Measurements from ENCODE around the gene AXDND1. TPM values are rescaled to one million over a fixed set of nuclear protein-coding genes. Genes with fewer than 3 reads are reported as not detected.

The AXDND1 gene
- total RNA-seq, 1 experiment from 2014 or later, result 0.48 TPM

DNA sequence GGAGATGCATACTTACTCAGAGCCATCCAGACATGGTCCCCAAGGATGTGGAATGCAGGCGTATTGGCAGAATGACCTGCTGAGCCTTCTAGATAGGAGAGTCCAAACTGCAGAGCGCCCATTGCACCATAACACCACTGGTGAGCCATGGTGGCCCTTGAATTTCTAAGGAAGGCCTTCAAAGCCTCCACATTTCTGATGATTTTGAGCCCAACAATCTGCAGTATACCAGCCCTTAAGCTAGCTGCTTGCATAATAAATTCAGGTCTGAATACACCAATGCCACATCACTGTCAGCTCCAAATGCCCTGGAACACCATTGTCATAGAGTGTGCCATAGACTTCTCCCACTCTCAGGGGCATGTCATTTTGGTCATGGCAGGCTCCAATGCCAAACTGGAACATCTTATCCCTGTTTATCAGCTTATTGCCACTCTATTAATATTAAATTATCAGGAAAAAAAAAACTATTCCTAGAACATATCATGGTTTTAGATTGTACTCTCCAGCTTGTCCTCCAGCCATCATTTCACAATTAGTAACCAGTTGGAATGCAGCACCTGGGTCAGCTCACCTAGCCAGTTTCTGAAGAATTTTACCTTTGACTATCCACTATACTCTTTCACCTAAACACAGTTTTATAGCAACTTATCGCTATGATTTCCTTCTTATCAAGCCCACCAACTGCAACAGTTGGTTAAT lies 183.0 kb downstream of the AXDND1 start:
- no peaks in the 10 kb centered on the region for H3K23me2 ChIP-seq (ENCODE audit: insufficient read length, low read depth, low read length, poor library complexity, severe bottlenecking)
- no peak overlapping the region for H2BK12ac ChIP-seq (ENCODE audit: insufficient read length, low read depth, low read length)
- H3K4me3 Mint-ChIP-seq, result no peak overlapping the region
- no peak overlapping the region for H3K4me2 ChIP-seq (ENCODE audit: insufficient read depth, insufficient read length, low read length)
- no peak overlapping the region for H3K23ac ChIP-seq (ENCODE audit: insufficient read length, low read depth, low read length)
- H3K14ac ChIP-seq (ENCODE audit: insufficient read depth, low read length), result no peak overlapping the region
- H3K27ac Mint-ChIP-seq, result no peak overlapping the region
- no peak overlapping the region for H3K9ac ChIP-seq (ENCODE audit: extremely low read depth, insufficient read length, low read length)
- H3K79me1 ChIP-seq (ENCODE audit: insufficient read depth, low read depth, low read length, poor library complexity, severe bottlenecking), result no peaks in the 10 kb centered on the region
- no peak overlapping the region for H3K18ac ChIP-seq (ENCODE audit: insufficient read length, low read depth, low read length)
- H2AFZ ChIP-seq (ENCODE audit: low read length), result no peak overlapping the region
- H3K9me3 Mint-ChIP-seq, result no peaks in the 10 kb centered on the region; a peak in 1 of 5 replicates
- no peaks in the 10 kb centered on the region for H3K4me1 ChIP-seq (ENCODE audit: insufficient read depth, low read length)
- no peak overlapping the region for H3K27ac ChIP-seq (ENCODE audit: insufficient read length, low read depth, low read length)
- no peak overlapping the region for H2BK20ac ChIP-seq (ENCODE audit: low read depth, low read length, poor library complexity, severe bottlenecking)
- H3K36me3 Mint-ChIP-seq (ENCODE audit: insufficient read depth in 1 of 3, low read depth in 3 of 3), result no peaks in the 10 kb centered on the region
- H3K4ac ChIP-seq (ENCODE audit: low read depth, low read length), result no peak overlapping the region
- H3K79me2 ChIP-seq (ENCODE audit: insufficient read depth, low read length), result no peaks in the 10 kb centered on the region
- H3K9me3 ChIP-seq (ENCODE audit: control insufficient read depth, low read depth, low read length), result no peaks in the 10 kb centered on the region
- no CpG with 5 or more reads among the region's 3 CpGs for WGBS (ENCODE audit: extremely low coverage, insufficient read length, low lambda C conversion rate)
- no peak overlapping the region for H2AK5ac ChIP-seq (ENCODE audit: insufficient read length, low read length)
- no peaks in the 10 kb centered on the region for H3K27me3 ChIP-seq (ENCODE audit: insufficient read depth, low read length)
- H4K5ac ChIP-seq (ENCODE audit: insufficient read length, low read depth, low read length), result no peak overlapping the region
- TF ChIP-seq, protein P1, sequence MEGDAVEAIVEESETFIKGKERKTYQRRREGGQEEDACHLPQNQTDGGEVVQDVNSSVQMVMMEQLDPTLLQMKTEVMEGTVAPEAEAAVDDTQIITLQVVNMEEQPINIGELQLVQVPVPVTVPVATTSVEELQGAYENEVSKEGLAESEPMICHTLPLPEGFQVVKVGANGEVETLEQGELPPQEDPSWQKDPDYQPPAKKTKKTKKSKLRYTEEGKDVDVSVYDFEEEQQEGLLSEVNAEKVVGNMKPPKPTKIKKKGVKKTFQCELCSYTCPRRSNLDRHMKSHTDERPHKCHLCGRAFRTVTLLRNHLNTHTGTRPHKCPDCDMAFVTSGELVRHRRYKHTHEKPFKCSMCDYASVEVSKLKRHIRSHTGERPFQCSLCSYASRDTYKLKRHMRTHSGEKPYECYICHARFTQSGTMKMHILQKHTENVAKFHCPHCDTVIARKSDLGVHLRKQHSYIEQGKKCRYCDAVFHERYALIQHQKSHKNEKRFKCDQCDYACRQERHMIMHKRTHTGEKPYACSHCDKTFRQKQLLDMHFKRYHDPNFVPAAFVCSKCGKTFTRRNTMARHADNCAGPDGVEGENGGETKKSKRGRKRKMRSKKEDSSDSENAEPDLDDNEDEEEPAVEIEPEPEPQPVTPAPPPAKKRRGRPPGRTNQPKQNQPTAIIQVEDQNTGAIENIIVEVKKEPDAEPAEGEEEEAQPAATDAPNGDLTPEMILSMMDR (conservative IDR thresholded peaks at IDR 0.05), result no peak
- H2BK5ac ChIP-seq (ENCODE audit: insufficient read length, low read length), result no peak overlapping the region
- no peaks in the 10 kb centered on the region; the same call in none of the 2 replicates for H3K27me3 Mint-ChIP-seq (ENCODE audit: low read depth)
- H3K56ac ChIP-seq (ENCODE audit: insufficient read length, low read depth, low read length), result no peak overlapping the region
- H4K8ac ChIP-seq (replicated peaks; ENCODE audit: insufficient read length, low read depth, low read length), result no peak overlapping the region
- no peak overlapping the region for H2BK120ac ChIP-seq (ENCODE audit: low read depth, low read length, poor library complexity, severe bottlenecking)
- no peak overlapping the region for H4K91ac ChIP-seq (ENCODE audit: insufficient read length, low read depth, low read length)
- no peaks in the 10 kb centered on the region for H4K20me1 ChIP-seq (ENCODE audit: control insufficient read depth, insufficient read depth, insufficient read length)
- no peak for DNase-seq
- H3K4me1 Mint-ChIP-seq, result peaks cover 6% of the 10 kb centered on the region in 2 experiments
- no peak overlapping the region for H3T11ph ChIP-seq (ENCODE audit: low read length)
- no peak overlapping the region for H2BK15ac ChIP-seq (ENCODE audit: low read depth, low read length)
